K562 (cell line): ENCODE data around the gene KRTAP10-4.

Experiments
- NCOA1 ChIP-seq: fragments of 450-650 bp; IDR thresholded peaks from 2 replicates; pipeline ENCODE4 v1.6.1; 2016; ENCODE audit warnings: low read depth
- POLR2AphosphoS5 ChIP-seq: IDR thresholded peaks from 2 replicates; pipeline ENCODE4 v1.6.1; 2011; ENCODE audit warnings: mild to moderate bottlenecking, low read depth, low read length, moderate library complexity; ENCODE audit not compliant: control insufficient read depth, insufficient read depth
- ZNF311 ChIP-seq: fragments of 250-450 bp; sonication (Bioruptor Pico); IDR thresholded peaks from 2 replicates; pipeline ENCODE4 v1.4.0; 2020; ENCODE audit warnings: mild to moderate bottlenecking, moderate library complexity
- TF ChIP-seq, protein P1 (sequence below), 3 experiments: IDR thresholded peaks in 2 of 3; conservative IDR thresholded peaks in 1 of 3; 2 replicates each; pipeline ENCODE4 v1.5.1; 2011 to 2012; ENCODE audit warnings: low read length in 3 of 3, mild to moderate bottlenecking in 3 of 3, control low read depth in 2 of 3, improper control_type of control experiment in 1 of 3, inconsistent platforms in 1 of 3, low read depth in 1 of 3, mixed read lengths in 1 of 3, moderate library complexity in 1 of 3; ENCODE audit not compliant: insufficient read depth in 2 of 3

DNA sequence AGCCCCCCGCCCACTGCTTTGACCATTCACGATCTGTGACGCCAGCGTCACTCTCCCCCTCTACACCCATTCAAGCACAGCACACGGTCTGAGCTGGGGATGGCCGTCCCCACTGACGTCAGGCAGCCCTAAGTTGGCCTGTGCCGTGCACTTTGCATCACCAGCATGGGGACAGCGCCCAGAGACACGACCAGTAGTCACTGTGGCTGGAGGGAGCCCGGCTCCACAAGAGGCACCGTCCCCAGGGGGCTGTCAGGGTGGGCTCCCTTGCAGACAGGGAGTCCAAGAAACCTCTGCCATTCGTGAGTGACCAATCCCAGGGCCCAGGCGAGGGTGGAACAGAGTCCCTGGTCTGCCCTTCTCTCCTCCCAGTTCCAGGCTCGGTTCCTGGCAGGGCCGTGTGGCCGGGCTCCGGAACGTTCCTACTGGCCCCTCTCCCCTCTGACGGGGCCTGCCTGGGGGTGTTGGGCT, 40.7 kb downstream of the KRTAP10-4 start:
- TF ChIP-seq ZNF311 (no peak), POLR2AphosphoS5 (no peak), NCOA1 (no peak)
- TF ChIP-seq, protein P1, sequence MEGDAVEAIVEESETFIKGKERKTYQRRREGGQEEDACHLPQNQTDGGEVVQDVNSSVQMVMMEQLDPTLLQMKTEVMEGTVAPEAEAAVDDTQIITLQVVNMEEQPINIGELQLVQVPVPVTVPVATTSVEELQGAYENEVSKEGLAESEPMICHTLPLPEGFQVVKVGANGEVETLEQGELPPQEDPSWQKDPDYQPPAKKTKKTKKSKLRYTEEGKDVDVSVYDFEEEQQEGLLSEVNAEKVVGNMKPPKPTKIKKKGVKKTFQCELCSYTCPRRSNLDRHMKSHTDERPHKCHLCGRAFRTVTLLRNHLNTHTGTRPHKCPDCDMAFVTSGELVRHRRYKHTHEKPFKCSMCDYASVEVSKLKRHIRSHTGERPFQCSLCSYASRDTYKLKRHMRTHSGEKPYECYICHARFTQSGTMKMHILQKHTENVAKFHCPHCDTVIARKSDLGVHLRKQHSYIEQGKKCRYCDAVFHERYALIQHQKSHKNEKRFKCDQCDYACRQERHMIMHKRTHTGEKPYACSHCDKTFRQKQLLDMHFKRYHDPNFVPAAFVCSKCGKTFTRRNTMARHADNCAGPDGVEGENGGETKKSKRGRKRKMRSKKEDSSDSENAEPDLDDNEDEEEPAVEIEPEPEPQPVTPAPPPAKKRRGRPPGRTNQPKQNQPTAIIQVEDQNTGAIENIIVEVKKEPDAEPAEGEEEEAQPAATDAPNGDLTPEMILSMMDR (IDR thresholded peaks at IDR 0.05 in 2 of 3, conservative IDR thresholded peaks at IDR 0.05 in 1 of 3; ENCODE audit: insufficient read depth in 2 of 3, low read depth in 1 of 3, low read length in 3 of 3) = no peak
